Lower leg skin (tissue), 4 donors: ENCODE data around the gene ANO8. TPM values are rescaled to one million over a fixed set of nuclear protein-coding genes. Genes with fewer than 3 reads are reported as not detected.
"Not testable (repeated sequence)": the region's sequence is repeated elsewhere in the genome, so short reads cannot be mapped to it uniquely, and the experiment has no call there.

ENCODE experiments used
- DNase-seq, 2 donors: peaks; one replicate each; pipeline ENCODE4 v3.0.0-alpha.2; 2019; ENCODE audit warnings: low spot score in 2 of 2
- H3K4me3 ChIP-seq: fragments of 200-600 bp; sonication (generic); 2 replicates; pipeline ENCODE4 v1.5.1; 2017; ENCODE audit warnings: mild to moderate bottlenecking, low read depth; ENCODE audit not compliant: poor library complexity, severe bottlenecking
- CTCF ChIP-seq, 3 donors: fragments of 450-650 bp; IDR thresholded peaks; one replicate each; pipeline ENCODE4 v1.5.1; 2016; ENCODE audit warnings: antibody characterized with exemption in 3 of 3, mild to moderate bottlenecking in 3 of 3, moderate library complexity in 2 of 3
- POLR2A ChIP-seq, 2 donors: fragments of 450-650 bp; IDR thresholded peaks; one replicate each; pipeline ENCODE4 v1.6.1; 2016 to 2017; ENCODE audit warnings: antibody characterized with exemption in 2 of 2, mild to moderate bottlenecking in 1 of 2, moderate library complexity in 1 of 2
- WGBS, 2 donors: methylation state at CpG; one replicate each; pipeline ENCODE4 v1.1.5; 2018; 5-methylcytosine and 5-hydroxymethylcytosine counted together
- intact Hi-C: fragments of 100-400 bp; cut with DNase I; formaldehyde crosslinking; loops from one replicate; pipeline ENCODE4 v1.15.0; 2023; ENCODE audit warnings: low total_unique reads
- total RNA-seq, 4 donors: library from RNA; depleted of rRNA; stranded (reverse); fragments of >200 nt; gene quantifications; one replicate each; pipeline ENCODE4 v1.1.0, GENCODE V29; 2016

The ANO8 gene
- total RNA-seq, 4 donors from 2014 or later = 31.1 to 56.8 (median 46.9) TPM

- no peak overlapping the region for H3K4me3 ChIP-seq
- DNase-seq = no peak
- WGBS, 2 donors = 29 to 32% methylated on average over 8 of the region's 8 CpGs
- TF ChIP-seq CTCF (IDR thresholded peaks at IDR 0.05) (no peak), POLR2A (IDR thresholded peaks at IDR 0.05) (no peak)
- intact Hi-C loops = no loop called here
These were observed 35.5 kb upstream of the ANO8 start for GRCh38 chr19:17370026-17370587.

GRCh38 chr19:17365361-17365760 lies 30.7 kb upstream of the ANO8 start:
- WGBS, 2 donors = 94 to 96% methylated on average over 19 to 22 of the region's 22 CpGs
- no peak for DNase-seq
- intact Hi-C loops = no loop called here
- TF ChIP-seq CTCF (IDR thresholded peaks at IDR 0.05) (no peak), POLR2A (IDR thresholded peaks at IDR 0.05) (no peak)
- no peak overlapping the region for H3K4me3 ChIP-seq

GRCh38 chr19:17363852-17364605 lies 29.4 kb upstream of the ANO8 start:
- H3K4me3 ChIP-seq, DNase-seq, intact Hi-C loops: not testable (repeated sequence)
- 89 to 92% methylated on average over 20 of the region's 20 CpGs for WGBS, 2 donors

- WGBS, 2 donors = 71 to 80% methylated on average over 6 of the region's 6 CpGs
- TF ChIP-seq CTCF (IDR thresholded peaks at IDR 0.05) (no peak), POLR2A (IDR thresholded peaks at IDR 0.05) (no peak)
- no peak for DNase-seq
- intact Hi-C loops = no loop called here
- H3K4me3 ChIP-seq = no peak overlapping the region
These were observed 25.5 kb upstream of the ANO8 start for GRCh38 chr19:17359905-17360800.

GRCh38 chr19:17358395-17358794 lies 23.7 kb upstream of the ANO8 start:
- no peak for TF ChIP-seq POLR2A (IDR thresholded peaks at IDR 0.05)
- no peak for TF ChIP-seq CTCF (IDR thresholded peaks at IDR 0.05)
- intact Hi-C loops = no loop called here
- no peak overlapping the region for H3K4me3 ChIP-seq
- 53 to 69% methylated on average over 5 to 7 of the region's 7 CpGs for WGBS, 2 donors
- peak in 1 of 2 donors; percentile 47 for DNase-seq

GRCh38 chr19:17357724-17358123 lies 23.1 kb upstream of the ANO8 start:
- intact Hi-C loops = no loop called here

More at GRCh38 chr19:17357724-17358123, 23.1 kb upstream of the ANO8 start:
- TF ChIP-seq CTCF (IDR thresholded peaks at IDR 0.05) (no peak), POLR2A (IDR thresholded peaks at IDR 0.05) (no peak)
- H3K4me3 ChIP-seq = no peak overlapping the region
- 85 to 88% methylated on average over 11 of the region's 11 CpGs for WGBS, 2 donors
- no peak for DNase-seq
